Measurements from ENCODE around the gene ACSL3.

GRCh38 chr2:222842491-222843174, 18.2 kb upstream of the ACSL3 start:
- TF ChIP-seq CTCF (IDR thresholded peaks at IDR 0.05) (no peak), POLR2AphosphoS5 (IDR thresholded peaks at IDR 0.05; ENCODE audit: low read depth, low read length) (no peak)

Data from Panc1 (cell line).